Natural killer cell (primary cell): ENCODE measurements around the gene ACOX3. TPM values are rescaled to one million over a fixed set of nuclear protein-coding genes. Genes with fewer than 3 reads are reported as not detected.

ENCODE experiments used
- ATAC-seq, 3 donors: fragments of 150-1000 bp in 2 of 3; fragments of 200-7000 bp in 1 of 3; cut with Tn5 transposase; 1 replicate in 1 of 3; 2 replicates in 2 of 3; pipeline ENCODE4 v1.10.0; 2021; ENCODE audit warnings: mild to moderate bottlenecking in 2 of 3, moderate library complexity in 2 of 3
- DNase-seq, 2 donors: peaks; one replicate each; pipeline versions ENCODE4 v3.0.0 to v3.0.0-alpha.2; 2013 to 2021; ENCODE audit warnings: mixed read lengths in 1 of 2
- H3K27ac ChIP-seq: one replicate; pipeline ENCODE4 v1.5.1; 2013; ENCODE audit warnings: mild to moderate bottlenecking, low read length
- H3K27me3 ChIP-seq: one replicate; pipeline ENCODE4 v1.6.1; 2013; ENCODE audit warnings: low read length; ENCODE audit not compliant: control insufficient read depth, insufficient read depth
- H3K36me3 ChIP-seq: one replicate; pipeline ENCODE4 v1.6.1; 2013; ENCODE audit warnings: low read length; ENCODE audit not compliant: control insufficient read depth, insufficient read depth
- H3K4me1 ChIP-seq: one replicate; pipeline ENCODE4 v1.6.1; 2013; ENCODE audit warnings: low read length; ENCODE audit not compliant: control insufficient read depth, insufficient read depth
- H3K4me3 ChIP-seq: one replicate; pipeline ENCODE4 v1.5.1; 2013; ENCODE audit warnings: low read length
- H3K9me3 ChIP-seq: one replicate; pipeline ENCODE4 v1.6.1; 2013; ENCODE audit warnings: low read length; ENCODE audit not compliant: control insufficient read depth, insufficient read depth
- H3K27ac Mint-ChIP-seq, 2 donors: one replicate each; pipeline ENCODE4 v1.8.0; 2022; ENCODE audit warnings: mild to moderate bottlenecking in 2 of 2, mixed read lengths in 2 of 2, moderate library complexity in 1 of 2
- H3K27me3 Mint-ChIP-seq, 2 donors: one replicate each; pipeline ENCODE4 v1.8.0; 2022; ENCODE audit warnings: low read depth in 2 of 2, mixed read lengths in 2 of 2
- H3K36me3 Mint-ChIP-seq: one replicate; pipeline ENCODE4 v1.8.0; 2022; ENCODE audit warnings: mixed read lengths
- H3K4me1 Mint-ChIP-seq, 2 donors: one replicate each; pipeline ENCODE4 v1.8.0; 2022; ENCODE audit warnings: mixed read lengths in 2 of 2
- H3K4me3 Mint-ChIP-seq: one replicate; pipeline ENCODE4 v1.8.0; 2022; ENCODE audit warnings: mild to moderate bottlenecking, moderate library complexity, mixed read lengths
- H3K9me3 Mint-ChIP-seq, 2 donors: one replicate each; pipeline ENCODE4 v1.8.0; 2022; ENCODE audit warnings: mixed read lengths in 2 of 2
- WGBS: methylation state at CpG from one replicate; pipeline ENCODE4 v1.1.7; 2013; ENCODE audit warnings: missing lambda C conversion rate; ENCODE audit not compliant: insufficient coverage; 5-methylcytosine and 5-hydroxymethylcytosine counted together
- intact Hi-C: fragments of 100-400 bp; cut with micrococcal nuclease; formaldehyde crosslinking; loops from one replicate; pipeline ENCODE4 v1.14.2; 2022
- total RNA-seq, 4 donors: library from RNA; stranded (reverse); fragments of 120-200 nt in 1 of 4; gene quantifications; one replicate each; pipeline versions ENCODE4 v1.2.3 to v1.2.4, GENCODE V29; 2013 to 2022
- TF ChIP-seq, protein P1 (sequence below): fragments of 200-600 bp; IDR thresholded peaks from one replicate; pipeline ENCODE4 v1.8.0; 2022; ENCODE audit warnings: antibody characterized with exemption

The ACOX3 gene
- total RNA-seq, 3 donors from 2014 or later (not counting 1 experiment from before 2014, with no cell fraction given) = 12.4 to 18.3 (median 15.4) TPM

DNA sequence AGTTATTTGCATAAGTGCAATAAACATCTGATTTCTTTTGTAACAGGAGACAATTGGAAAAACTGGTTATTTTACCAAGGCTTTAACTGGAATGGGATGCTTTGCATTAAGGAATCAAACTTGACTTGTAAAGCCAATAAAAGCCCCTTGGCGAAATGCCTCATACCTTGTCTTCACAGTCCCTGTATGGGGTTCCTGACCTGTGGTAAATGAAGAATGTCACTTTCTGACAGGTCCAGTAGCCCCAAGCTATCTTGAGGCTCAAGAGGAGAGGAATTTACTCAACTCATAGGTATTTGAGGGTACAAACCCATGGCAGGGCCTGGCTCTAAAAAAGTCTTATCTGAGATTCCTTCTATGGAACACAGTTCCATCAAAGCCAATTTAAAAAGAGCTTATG, 78.0 kb downstream of the ACOX3 start:
- H3K27me3 Mint-ChIP-seq = no peaks in the 10 kb centered on the region
- H3K4me3 Mint-ChIP-seq = no peak overlapping the region
- no peaks in the 10 kb centered on the region for H3K36me3 Mint-ChIP-seq
- no peak overlapping the region for H3K27ac ChIP-seq
- TF ChIP-seq, protein P1, sequence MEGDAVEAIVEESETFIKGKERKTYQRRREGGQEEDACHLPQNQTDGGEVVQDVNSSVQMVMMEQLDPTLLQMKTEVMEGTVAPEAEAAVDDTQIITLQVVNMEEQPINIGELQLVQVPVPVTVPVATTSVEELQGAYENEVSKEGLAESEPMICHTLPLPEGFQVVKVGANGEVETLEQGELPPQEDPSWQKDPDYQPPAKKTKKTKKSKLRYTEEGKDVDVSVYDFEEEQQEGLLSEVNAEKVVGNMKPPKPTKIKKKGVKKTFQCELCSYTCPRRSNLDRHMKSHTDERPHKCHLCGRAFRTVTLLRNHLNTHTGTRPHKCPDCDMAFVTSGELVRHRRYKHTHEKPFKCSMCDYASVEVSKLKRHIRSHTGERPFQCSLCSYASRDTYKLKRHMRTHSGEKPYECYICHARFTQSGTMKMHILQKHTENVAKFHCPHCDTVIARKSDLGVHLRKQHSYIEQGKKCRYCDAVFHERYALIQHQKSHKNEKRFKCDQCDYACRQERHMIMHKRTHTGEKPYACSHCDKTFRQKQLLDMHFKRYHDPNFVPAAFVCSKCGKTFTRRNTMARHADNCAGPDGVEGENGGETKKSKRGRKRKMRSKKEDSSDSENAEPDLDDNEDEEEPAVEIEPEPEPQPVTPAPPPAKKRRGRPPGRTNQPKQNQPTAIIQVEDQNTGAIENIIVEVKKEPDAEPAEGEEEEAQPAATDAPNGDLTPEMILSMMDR = no peak
- H3K9me3 Mint-ChIP-seq = no peaks in the 10 kb centered on the region
- intact Hi-C loops = no loop called here
- peaks cover 2% of the 10 kb centered on the region for H3K36me3 ChIP-seq
- H3K27me3 ChIP-seq = no peaks in the 10 kb centered on the region
- H3K4me3 ChIP-seq = no peak overlapping the region
- no peaks in the 10 kb centered on the region for H3K9me3 ChIP-seq
- 70% methylated on average over 1 of the region's 1 CpG for WGBS
- no peak for DNase-seq
- no peaks in the 10 kb centered on the region for H3K4me1 ChIP-seq
- ATAC-seq = no peak
- H3K4me1 Mint-ChIP-seq = no peaks in the 10 kb centered on the region
- no peak overlapping the region for H3K27ac Mint-ChIP-seq

DNA sequence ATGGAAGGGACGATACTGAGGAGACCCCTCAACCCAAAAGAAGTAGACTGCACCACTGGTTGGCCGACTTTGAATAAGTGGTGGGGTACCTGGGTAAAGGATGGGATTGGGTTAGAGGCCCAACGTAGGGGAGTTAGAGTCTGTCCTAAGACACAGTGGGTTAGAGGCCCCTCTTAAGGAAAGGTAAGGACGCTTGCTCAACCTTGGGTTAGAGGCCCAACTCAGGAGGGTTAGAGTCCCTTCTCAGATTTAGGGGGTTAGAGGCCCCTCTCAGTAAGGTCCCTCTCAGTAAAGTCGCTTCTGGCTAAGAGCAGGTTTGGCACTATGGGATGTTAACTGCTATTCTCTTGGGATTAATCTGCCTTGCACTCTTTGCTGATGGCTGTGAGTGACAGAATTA, 81.3 kb downstream of the ACOX3 start:
- Histone ChIP-seq H3K4me3 (no peak overlapping the region), H3K36me3 (no peaks in the 10 kb centered on the region), H3K4me1 (no peaks in the 10 kb centered on the region), H3K9me3 (no peaks in the 10 kb centered on the region), H3K27ac (no peak overlapping the region), H3K27me3 (no peaks in the 10 kb centered on the region)
- intact Hi-C loops = no loop called here
- TF ChIP-seq, protein P1 = no peak
- ATAC-seq (no peak), DNase-seq (no peak)
- no peaks in the 10 kb centered on the region for H3K27me3 Mint-ChIP-seq
- no peaks in the 10 kb centered on the region for H3K36me3 Mint-ChIP-seq
- no peak overlapping the region for H3K4me3 Mint-ChIP-seq
- WGBS = 69% methylated on average over 5 of the region's 5 CpGs
- no peak overlapping the region for H3K27ac Mint-ChIP-seq
- H3K9me3 Mint-ChIP-seq = no peaks in the 10 kb centered on the region
- no peaks in the 10 kb centered on the region for H3K4me1 Mint-ChIP-seq

DNA sequence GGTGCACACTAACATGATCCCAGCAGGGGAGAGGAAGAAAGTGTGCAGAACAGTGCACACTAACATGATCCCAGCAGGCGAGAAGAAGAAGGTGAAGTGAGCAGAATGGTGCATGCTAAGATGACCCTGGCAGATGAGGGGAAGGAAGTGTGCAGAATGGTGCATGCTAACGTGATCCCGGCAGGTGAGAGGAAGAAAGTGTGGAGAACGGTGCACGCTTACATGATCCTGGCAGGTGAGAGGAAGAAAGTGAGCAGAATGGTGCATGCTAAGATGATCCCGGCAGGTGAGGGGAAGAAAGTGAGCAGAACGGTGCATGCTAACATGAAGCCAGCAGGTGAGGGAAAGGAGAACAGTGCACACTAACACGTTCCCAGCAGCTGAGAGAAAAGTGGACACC, 83.7 kb downstream of the ACOX3 start:
- no peak overlapping the region for H3K4me3 Mint-ChIP-seq
- 82% methylated on average over 8 of the region's 8 CpGs for WGBS
- Histone ChIP-seq H3K27ac (no peak overlapping the region), H3K9me3 (no peaks in the 10 kb centered on the region), H3K36me3 (no peaks in the 10 kb centered on the region), H3K27me3 (no peaks in the 10 kb centered on the region), H3K4me3 (no peak overlapping the region), H3K4me1 (no peaks in the 10 kb centered on the region)
- TF ChIP-seq, protein P1 = no peak
- H3K36me3 Mint-ChIP-seq = no peaks in the 10 kb centered on the region
- intact Hi-C loops = no loop called here
- no peak for DNase-seq
- no peaks in the 10 kb centered on the region for H3K4me1 Mint-ChIP-seq
- H3K27me3 Mint-ChIP-seq = no peaks in the 10 kb centered on the region
- H3K9me3 Mint-ChIP-seq = no peaks in the 10 kb centered on the region
- no peak for ATAC-seq
- H3K27ac Mint-ChIP-seq = no peak overlapping the region

DNA sequence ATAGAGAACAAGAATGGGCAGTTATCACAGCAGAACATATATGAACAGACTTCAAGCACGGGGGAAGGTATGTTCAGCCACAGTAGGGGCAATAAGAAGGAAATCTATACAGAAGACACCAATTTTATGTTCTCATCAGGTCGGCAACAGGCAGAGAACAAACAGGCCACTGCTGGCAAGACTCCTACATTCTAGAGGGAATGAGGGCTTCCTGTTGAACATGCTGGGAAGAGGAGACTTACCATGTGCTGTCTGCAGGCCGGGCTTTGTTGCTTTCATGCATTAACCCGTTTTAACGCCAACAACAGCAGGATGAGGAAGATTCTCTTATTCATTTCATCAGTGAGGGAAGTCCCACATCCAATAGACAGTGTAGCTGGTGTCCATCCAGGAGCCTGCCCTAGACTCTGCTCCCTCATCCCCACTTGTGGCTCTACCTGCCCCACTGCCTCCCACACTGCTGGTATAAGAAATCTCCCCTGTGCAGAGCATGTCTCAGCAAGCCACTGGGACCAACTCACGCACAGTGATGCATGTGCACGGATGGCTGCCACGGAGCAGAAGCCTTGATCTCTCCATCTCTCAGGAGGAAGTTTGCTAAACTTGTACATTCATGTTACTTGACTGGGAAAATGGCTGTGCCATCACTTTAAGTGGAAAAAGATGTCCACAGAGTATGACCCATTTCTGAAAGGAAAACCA, 84.5 kb downstream of the ACOX3 start:
- Histone ChIP-seq H3K27ac (no peak overlapping the region), H3K27me3 (no peaks in the 10 kb centered on the region), H3K36me3 (no peaks in the 10 kb centered on the region), H3K4me3 (no peak overlapping the region), H3K4me1 (no peaks in the 10 kb centered on the region), H3K9me3 (no peaks in the 10 kb centered on the region)
- TF ChIP-seq, protein P1 = no peak
- H3K27ac Mint-ChIP-seq = no peak overlapping the region
- no peak for DNase-seq
- no peaks in the 10 kb centered on the region for H3K27me3 Mint-ChIP-seq
- H3K36me3 Mint-ChIP-seq = no peaks in the 10 kb centered on the region
- intact Hi-C loops = no loop called here
- H3K4me3 Mint-ChIP-seq = no peak overlapping the region
- no peak for ATAC-seq
- H3K4me1 Mint-ChIP-seq = no peaks in the 10 kb centered on the region
- no peaks in the 10 kb centered on the region for H3K9me3 Mint-ChIP-seq
- 91% methylated on average over 8 of the region's 8 CpGs for WGBS
